Calu3 (cell line): Measurements from ENCODE around the gene TYMS. TPM values are rescaled to one million over a fixed set of nuclear protein-coding genes. Genes with fewer than 3 reads are reported as not detected.
"Not testable (repeated sequence)": the region's sequence is repeated elsewhere in the genome, so short reads cannot be mapped to it uniquely, and the experiment has no call there.

Source experiments
- BruUV-seq: library from RNA; stranded (reverse); fragments of 400-500 nt; replicated peaks from 2 replicates; lab custom pipeline; 2021; lab: Mats Ljungman, UMichigan
- CTCF ChIA-PET: fragments of 300-600 bp; sonication (Branson Sonifier 250); formaldehyde crosslinking; loops from one replicate; lab custom pipeline; 2022; ENCODE audit warnings: antibody characterized with exemption; lab: Charles Lee
- DNase-seq: peaks from one replicate; pipeline ENCODE4 v3.0.0; 2022
- H3K27ac Mint-ChIP-seq: one replicate; pipeline ENCODE4 v1.8.0; 2022; ENCODE audit warnings: mixed read lengths; ENCODE audit not compliant: unreplicated experiment
- H3K27me3 Mint-ChIP-seq: one replicate; pipeline ENCODE4 v1.8.0; 2022; ENCODE audit warnings: mixed read lengths; ENCODE audit not compliant: unreplicated experiment
- H3K36me3 Mint-ChIP-seq: one replicate; pipeline ENCODE4 v1.8.0; 2022; ENCODE audit warnings: mild to moderate bottlenecking, moderate library complexity, mixed read lengths; ENCODE audit not compliant: insufficient read depth, unreplicated experiment
- H3K4me1 Mint-ChIP-seq: one replicate; pipeline ENCODE4 v1.8.0; 2022; ENCODE audit warnings: mild to moderate bottlenecking, low read depth, mixed read lengths; ENCODE audit not compliant: unreplicated experiment
- H3K4me3 Mint-ChIP-seq: one replicate; pipeline ENCODE4 v1.8.0; 2022; ENCODE audit warnings: mild to moderate bottlenecking, low read depth, moderate library complexity, mixed read lengths; ENCODE audit not compliant: unreplicated experiment
- H3K9me3 Mint-ChIP-seq: one replicate; pipeline ENCODE4 v1.8.0; 2022; ENCODE audit warnings: low read depth, mixed read lengths; ENCODE audit not compliant: unreplicated experiment
- intact Hi-C: fragments of 100-400 bp; cut with micrococcal nuclease; formaldehyde crosslinking; loops from one replicate; pipeline ENCODE4 v1.10.0; 2022; ENCODE audit not compliant: unreplicated experiment
- total RNA-seq: library from RNA; stranded (reverse); gene quantifications from 2 replicates; pipeline ENCODE4 v1.2.3, GENCODE V29; 2022
- TF ChIP-seq, protein P1 (sequence below): fragments of 200-600 bp; IDR thresholded peaks from one replicate; pipeline ENCODE4 v1.8.0; 2022; ENCODE audit warnings: antibody characterized with exemption; ENCODE audit not compliant: unreplicated experiment

The TYMS gene
- total RNA-seq, 1 experiment from 2014 or later, result 84.1 TPM

DNA sequence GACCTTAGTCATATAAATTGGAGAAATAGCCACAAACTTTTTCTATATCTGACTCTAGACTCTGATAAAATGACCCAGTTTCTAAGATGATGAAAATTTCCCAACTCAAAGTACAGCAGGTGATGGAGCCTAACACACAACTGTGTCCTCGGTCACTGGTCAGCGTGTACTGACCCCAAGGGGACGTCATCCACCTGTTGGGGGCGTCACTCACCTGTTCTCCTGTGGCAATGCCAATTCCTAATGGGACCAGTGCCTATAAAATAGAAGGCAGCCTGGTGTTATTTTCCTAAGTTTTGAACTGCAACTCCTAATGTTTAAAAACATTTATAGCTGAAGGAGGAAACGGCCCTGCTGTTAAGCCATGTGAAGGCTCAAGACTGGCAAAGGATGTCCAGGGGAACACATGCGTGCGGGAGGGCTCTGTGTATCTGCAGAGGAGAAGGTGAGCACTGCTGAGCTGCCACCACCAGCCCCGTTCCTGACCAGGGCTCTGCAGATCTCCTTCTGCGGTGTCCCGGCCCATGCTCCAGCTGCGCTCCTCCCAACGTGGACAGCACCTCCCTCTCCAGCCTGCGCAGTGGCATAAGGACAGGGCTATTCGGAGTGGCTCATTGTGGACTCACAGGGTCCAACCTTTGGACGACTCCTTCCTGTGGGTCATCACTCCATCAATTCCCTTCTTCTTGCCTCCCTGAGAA lies 21.2 kb downstream of the TYMS start:
- BruUV-seq, result no TSS peak
- Mint-ChIP-seq H3K27ac (no peak overlapping the region), H3K36me3 (peaks cover 55% of the 10 kb centered on the region), H3K27me3 (no peaks in the 10 kb centered on the region), H3K4me1 (no peaks in the 10 kb centered on the region), H3K9me3 (no peaks in the 10 kb centered on the region), H3K4me3 (no peak overlapping the region)
- no peak for DNase-seq
- CTCF ChIA-PET, result interaction anchor here (0.8 to 1.6 kb wide), 2 partner anchors 13 to 19 kb away, joined by 3 read pairs; no protein-coding TSS in a partner anchor
- intact Hi-C loops, result no loop called here
- TF ChIP-seq, protein P1, sequence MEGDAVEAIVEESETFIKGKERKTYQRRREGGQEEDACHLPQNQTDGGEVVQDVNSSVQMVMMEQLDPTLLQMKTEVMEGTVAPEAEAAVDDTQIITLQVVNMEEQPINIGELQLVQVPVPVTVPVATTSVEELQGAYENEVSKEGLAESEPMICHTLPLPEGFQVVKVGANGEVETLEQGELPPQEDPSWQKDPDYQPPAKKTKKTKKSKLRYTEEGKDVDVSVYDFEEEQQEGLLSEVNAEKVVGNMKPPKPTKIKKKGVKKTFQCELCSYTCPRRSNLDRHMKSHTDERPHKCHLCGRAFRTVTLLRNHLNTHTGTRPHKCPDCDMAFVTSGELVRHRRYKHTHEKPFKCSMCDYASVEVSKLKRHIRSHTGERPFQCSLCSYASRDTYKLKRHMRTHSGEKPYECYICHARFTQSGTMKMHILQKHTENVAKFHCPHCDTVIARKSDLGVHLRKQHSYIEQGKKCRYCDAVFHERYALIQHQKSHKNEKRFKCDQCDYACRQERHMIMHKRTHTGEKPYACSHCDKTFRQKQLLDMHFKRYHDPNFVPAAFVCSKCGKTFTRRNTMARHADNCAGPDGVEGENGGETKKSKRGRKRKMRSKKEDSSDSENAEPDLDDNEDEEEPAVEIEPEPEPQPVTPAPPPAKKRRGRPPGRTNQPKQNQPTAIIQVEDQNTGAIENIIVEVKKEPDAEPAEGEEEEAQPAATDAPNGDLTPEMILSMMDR, result no peak

DNA sequence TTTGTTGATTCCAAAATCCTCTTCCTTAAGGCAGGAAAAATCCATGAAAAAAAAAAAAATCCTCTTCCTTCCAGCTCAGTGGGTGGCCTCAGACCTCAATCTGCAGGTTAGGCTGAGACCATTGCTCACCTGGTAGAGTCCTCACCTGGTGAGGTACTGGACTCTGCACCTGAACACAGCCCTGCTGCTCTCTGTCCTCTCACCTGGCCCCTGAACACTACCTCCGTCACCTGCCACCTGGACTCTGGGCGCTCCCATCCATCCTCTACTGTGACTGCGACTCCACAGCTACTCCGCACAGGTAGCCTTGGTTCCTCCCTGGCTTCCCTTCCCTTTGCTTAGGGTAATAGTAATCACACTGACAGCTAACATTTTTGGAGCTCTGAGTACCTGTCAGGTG lies 22.1 kb downstream of the TYMS start:
- Mint-ChIP-seq H3K4me1 (no peaks in the 10 kb centered on the region), H3K27ac (no peak overlapping the region), H3K27me3 (no peaks in the 10 kb centered on the region), H3K9me3 (no peaks in the 10 kb centered on the region), H3K36me3 (peaks cover 62% of the 10 kb centered on the region), H3K4me3 (no peak overlapping the region)
- no TSS peak for BruUV-seq
- TF ChIP-seq, protein P1, result no peak
- CTCF ChIA-PET, result interaction anchor here (1.6 kb wide), 1 partner anchor 12 kb away, joined by 3 read pairs; no protein-coding TSS in a partner anchor
- intact Hi-C loops, result no loop called here
- DNase-seq, result no peak

DNA sequence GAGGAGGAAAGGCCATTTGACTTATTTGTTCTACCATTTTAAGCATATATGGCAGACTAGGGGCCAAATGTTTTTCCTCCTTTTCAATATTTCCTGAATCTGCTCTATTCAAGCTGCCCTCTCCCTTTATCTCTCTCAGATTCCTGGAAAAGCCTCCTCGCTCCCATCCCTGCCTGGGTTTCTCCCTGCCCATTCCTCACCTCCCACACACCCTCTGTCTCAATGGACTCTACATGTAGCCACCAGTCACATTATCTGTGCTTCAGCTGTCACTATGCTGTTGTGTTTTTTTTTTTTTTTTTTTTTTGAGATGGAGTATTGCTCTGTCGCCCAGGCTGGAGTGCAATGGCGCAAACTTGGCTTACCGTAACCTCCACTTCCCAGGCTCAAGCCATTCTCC lies 22.9 kb downstream of the TYMS start:
- H3K27ac Mint-ChIP-seq, result no peak overlapping the region
- H3K36me3 Mint-ChIP-seq, result peaks cover 60% of the 10 kb centered on the region
- TF ChIP-seq, protein P1, result no peak
- CTCF ChIA-PET, result interaction anchor here (0.7 kb wide), 1 partner anchor 45 kb away, joined by 12 read pairs; no protein-coding TSS in a partner anchor
- BruUV-seq, result no TSS peak
- no peaks in the 10 kb centered on the region for H3K4me1 Mint-ChIP-seq
- H3K9me3 Mint-ChIP-seq, result no peaks in the 10 kb centered on the region
- no peak for DNase-seq
- H3K27me3 Mint-ChIP-seq, result no peaks in the 10 kb centered on the region
- H3K4me3 Mint-ChIP-seq, result no peak overlapping the region
- intact Hi-C loops, result no loop called here

DNA sequence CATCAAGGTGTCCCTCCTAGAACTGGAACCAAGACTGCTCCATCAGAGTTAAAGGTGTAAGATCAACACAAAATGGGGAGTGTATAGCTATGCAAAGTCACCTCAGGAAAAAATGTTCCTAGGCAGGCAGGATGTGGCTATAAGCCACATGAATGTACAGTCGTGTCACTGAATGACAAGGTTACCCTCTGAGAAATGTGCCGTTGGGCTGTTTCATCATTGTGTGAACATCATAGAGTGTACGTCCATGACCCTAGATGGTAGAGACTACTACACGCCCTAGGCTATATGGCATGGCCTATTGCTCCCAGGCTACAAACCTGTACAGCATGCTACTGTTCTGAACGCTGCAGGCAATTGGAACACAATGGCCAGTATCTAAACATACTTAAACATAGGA lies 24.5 kb downstream of the TYMS start:
- CTCF ChIA-PET, result interaction anchor here (0.5 kb wide), 1 partner anchor 18 kb away, joined by 6 read pairs; no protein-coding TSS in a partner anchor
- no peaks in the 10 kb centered on the region for H3K9me3 Mint-ChIP-seq
- DNase-seq, result no peak
- H3K27ac Mint-ChIP-seq, result no peak overlapping the region
- H3K27me3 Mint-ChIP-seq, result no peaks in the 10 kb centered on the region
- no peaks in the 10 kb centered on the region for H3K4me1 Mint-ChIP-seq
- no TSS peak for BruUV-seq
- H3K4me3 Mint-ChIP-seq, result no peak overlapping the region
- intact Hi-C loops, result no loop called here
- H3K36me3 Mint-ChIP-seq, result peaks cover 64% of the 10 kb centered on the region
- TF ChIP-seq, protein P1, result no peak

DNA sequence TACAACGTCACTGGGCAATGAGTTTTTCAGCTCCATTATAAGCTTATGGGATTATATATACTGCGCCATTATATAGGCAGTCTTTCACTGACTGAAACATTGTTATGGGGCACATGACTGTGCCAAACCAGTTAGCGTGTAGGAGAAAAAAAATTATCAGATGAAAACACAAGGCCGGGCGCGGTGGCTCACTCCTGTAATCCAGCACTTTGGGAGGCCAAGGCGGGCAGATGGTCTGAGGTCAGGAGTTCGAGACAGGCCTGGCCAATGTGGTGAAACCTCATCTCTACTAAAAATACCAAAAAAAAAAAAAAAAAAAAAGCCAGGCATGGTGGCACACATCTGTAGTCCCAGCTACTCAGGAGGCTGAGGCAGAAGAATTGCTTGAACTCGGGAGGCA lies 25.0 kb downstream of the TYMS start:
- DNase-seq, H3K27me3 Mint-ChIP-seq, H3K27ac Mint-ChIP-seq, intact Hi-C loops, H3K9me3 Mint-ChIP-seq, BruUV-seq, H3K4me3 Mint-ChIP-seq, H3K4me1 Mint-ChIP-seq: not testable (repeated sequence)
- peaks cover 68% of the 10 kb centered on the region for H3K36me3 Mint-ChIP-seq
- CTCF ChIA-PET, result interaction anchor here (0.5 kb wide), 1 partner anchor 18 kb away, joined by 6 read pairs; no protein-coding TSS in a partner anchor
